Esophagus squamous epithelium (tissue), 4 donors: ENCODE data around the gene TGFBRAP1.

Experiments
- POLR2A ChIP-seq, 4 donors: fragments of 450-650 bp; IDR thresholded peaks; one replicate each; pipeline ENCODE4 v1.6.1; 2017; ENCODE audit warnings: antibody characterized with exemption in 4 of 4, mild to moderate bottlenecking in 4 of 4, moderate library complexity in 3 of 4
- TF ChIP-seq, protein P1 (sequence below), 6 experiments: fragments of 450-650 bp in 4 of 6; fragments of 200-600 bp in 2 of 6; sonication (generic) in 2 of 6; IDR thresholded peaks; one replicate each; pipeline ENCODE4 v1.5.1; 2016 to 2019; ENCODE audit warnings: antibody characterized with exemption in 6 of 6, mild to moderate bottlenecking in 4 of 6, moderate library complexity in 4 of 6

GRCh38 chr2:105239924-105240323 is 89.6 kb downstream of the TGFBRAP1 start:
- TF ChIP-seq, protein P1, sequence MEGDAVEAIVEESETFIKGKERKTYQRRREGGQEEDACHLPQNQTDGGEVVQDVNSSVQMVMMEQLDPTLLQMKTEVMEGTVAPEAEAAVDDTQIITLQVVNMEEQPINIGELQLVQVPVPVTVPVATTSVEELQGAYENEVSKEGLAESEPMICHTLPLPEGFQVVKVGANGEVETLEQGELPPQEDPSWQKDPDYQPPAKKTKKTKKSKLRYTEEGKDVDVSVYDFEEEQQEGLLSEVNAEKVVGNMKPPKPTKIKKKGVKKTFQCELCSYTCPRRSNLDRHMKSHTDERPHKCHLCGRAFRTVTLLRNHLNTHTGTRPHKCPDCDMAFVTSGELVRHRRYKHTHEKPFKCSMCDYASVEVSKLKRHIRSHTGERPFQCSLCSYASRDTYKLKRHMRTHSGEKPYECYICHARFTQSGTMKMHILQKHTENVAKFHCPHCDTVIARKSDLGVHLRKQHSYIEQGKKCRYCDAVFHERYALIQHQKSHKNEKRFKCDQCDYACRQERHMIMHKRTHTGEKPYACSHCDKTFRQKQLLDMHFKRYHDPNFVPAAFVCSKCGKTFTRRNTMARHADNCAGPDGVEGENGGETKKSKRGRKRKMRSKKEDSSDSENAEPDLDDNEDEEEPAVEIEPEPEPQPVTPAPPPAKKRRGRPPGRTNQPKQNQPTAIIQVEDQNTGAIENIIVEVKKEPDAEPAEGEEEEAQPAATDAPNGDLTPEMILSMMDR (IDR thresholded peaks at IDR 0.05), result no peak
- TF ChIP-seq POLR2A (IDR thresholded peaks at IDR 0.05), result no peak
